ENCODE data around the gene LDLRAD4.

DNA sequence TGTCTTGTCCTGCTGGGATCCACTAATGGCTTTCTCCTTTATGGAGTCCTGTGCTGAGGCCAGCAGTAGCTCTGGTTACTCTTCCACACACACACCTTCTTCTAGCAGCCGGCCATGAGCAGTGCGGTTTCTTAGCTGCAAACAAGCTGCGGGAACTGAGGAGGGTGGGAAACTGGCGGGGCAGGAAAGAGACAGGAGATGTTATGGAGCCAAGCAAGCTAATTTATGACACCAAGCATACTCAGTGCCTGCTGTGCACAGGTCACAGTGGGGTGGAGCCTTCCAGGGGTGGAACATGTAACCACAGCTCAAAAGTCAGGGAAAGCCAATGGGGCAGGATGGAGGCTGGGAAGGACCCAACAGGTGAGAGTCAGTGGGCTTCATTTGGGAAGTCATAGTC lies 327.0 kb downstream of the LDLRAD4 start:
- no peak for TF ChIP-seq POLR2A (IDR thresholded peaks at IDR 0.05)
- TF ChIP-seq, protein P1, sequence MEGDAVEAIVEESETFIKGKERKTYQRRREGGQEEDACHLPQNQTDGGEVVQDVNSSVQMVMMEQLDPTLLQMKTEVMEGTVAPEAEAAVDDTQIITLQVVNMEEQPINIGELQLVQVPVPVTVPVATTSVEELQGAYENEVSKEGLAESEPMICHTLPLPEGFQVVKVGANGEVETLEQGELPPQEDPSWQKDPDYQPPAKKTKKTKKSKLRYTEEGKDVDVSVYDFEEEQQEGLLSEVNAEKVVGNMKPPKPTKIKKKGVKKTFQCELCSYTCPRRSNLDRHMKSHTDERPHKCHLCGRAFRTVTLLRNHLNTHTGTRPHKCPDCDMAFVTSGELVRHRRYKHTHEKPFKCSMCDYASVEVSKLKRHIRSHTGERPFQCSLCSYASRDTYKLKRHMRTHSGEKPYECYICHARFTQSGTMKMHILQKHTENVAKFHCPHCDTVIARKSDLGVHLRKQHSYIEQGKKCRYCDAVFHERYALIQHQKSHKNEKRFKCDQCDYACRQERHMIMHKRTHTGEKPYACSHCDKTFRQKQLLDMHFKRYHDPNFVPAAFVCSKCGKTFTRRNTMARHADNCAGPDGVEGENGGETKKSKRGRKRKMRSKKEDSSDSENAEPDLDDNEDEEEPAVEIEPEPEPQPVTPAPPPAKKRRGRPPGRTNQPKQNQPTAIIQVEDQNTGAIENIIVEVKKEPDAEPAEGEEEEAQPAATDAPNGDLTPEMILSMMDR (IDR thresholded peaks at IDR 0.05), result no peak
- TF ChIP-seq POLR2AphosphoS5 (IDR thresholded peaks at IDR 0.05), result no peak
- TF ChIP-seq EP300 (IDR thresholded peaks at IDR 0.05), result no peak

All from upper lobe of left lung (tissue), 4 donors.